D721Med (cell line): ENCODE measurements around the gene VPS37B.

Source experiments
- DNase-seq: peaks from one replicate; pipeline ENCODE4 v3.0.0; 2011; ENCODE audit warnings: low spot score; ENCODE audit not compliant: insufficient read length
- FAIRE-seq: peaks from 2 replicates; lab custom pipeline; 2011; peaks lifted over from hg19 to GRCh38; lab: Jason Lieb, UNC
- CTCF ChIP-seq: IDR thresholded peaks from 2 replicates; pipeline ENCODE4 v1.5.1; 2012; ENCODE audit warnings: mild to moderate bottlenecking, control low read depth; ENCODE audit not compliant: insufficient read depth; ENCODE audit errors: missing control alignments

Gene VPS37B

GRCh38 chr12:122819209-122819785, 76.6 kb downstream of the VPS37B start:
- TF ChIP-seq CTCF: no peak
- DNase-seq (no peak), FAIRE-seq (no peak)
